Measurements from ENCODE around the gene RTN4R.
A peak's percentile ranks its signal among the peaks of the same experiment; 100 is the strongest.

DNA sequence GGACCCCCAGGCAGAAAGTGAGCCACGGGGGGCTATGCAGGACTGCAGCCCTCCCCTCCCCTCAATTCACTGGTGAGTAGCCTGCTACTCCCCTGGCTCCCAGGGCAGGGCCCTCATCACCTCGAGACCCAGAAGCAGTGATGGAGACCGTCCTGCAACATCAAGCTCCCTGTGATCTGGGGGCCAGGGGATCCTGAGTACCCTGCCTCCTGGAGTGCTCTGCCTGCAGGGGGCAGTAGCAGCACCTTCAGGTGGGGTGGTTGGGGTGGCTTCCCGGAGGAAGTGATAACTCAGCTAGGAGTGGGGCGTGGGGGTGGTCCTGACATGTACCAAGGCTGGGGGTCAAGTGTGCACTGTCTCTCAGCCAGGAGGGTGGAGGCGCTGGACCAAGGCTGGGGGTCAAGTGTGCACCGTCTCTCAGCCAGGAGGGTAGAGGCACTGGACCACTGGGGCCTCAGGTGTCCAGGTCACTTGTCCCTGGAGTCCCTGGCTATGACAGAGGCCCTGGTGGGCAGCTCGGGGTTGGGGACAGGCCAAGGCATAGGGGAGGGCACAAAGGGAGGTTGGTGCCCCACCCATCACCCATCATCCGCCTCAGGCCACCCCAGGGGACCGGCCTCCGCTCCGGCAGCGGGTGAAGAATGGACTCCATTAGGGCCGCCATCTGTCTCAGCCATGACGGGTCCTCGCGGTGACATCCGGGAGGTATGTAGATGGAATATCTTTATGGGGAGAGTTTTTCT, 9.4 kb downstream of the RTN4R start:
- TF ChIP-seq, protein P1, sequence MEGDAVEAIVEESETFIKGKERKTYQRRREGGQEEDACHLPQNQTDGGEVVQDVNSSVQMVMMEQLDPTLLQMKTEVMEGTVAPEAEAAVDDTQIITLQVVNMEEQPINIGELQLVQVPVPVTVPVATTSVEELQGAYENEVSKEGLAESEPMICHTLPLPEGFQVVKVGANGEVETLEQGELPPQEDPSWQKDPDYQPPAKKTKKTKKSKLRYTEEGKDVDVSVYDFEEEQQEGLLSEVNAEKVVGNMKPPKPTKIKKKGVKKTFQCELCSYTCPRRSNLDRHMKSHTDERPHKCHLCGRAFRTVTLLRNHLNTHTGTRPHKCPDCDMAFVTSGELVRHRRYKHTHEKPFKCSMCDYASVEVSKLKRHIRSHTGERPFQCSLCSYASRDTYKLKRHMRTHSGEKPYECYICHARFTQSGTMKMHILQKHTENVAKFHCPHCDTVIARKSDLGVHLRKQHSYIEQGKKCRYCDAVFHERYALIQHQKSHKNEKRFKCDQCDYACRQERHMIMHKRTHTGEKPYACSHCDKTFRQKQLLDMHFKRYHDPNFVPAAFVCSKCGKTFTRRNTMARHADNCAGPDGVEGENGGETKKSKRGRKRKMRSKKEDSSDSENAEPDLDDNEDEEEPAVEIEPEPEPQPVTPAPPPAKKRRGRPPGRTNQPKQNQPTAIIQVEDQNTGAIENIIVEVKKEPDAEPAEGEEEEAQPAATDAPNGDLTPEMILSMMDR (IDR thresholded peaks at IDR 0.05 in 2 of 3, conservative IDR thresholded peaks at IDR 0.05 in 1 of 3; ENCODE audit: borderline replicate concordance in 1 of 3, insufficient read depth in 1 of 3, low read depth in 2 of 3, low read length in 2 of 3): peak in 2 of 3 experiments; percentile 57 to 61; a peak in 4 of 6 replicates
- TF ChIP-seq YY1 (IDR thresholded peaks at IDR 0.05; ENCODE audit: extremely low read depth, insufficient replicate concordance, low read depth, low read length) (no peak), TCF7L2 (IDR thresholded peaks at IDR 0.05; ENCODE audit: borderline replicate concordance, extremely low read depth, insufficient read depth, insufficient read length) (no peak), SIN3A (IDR thresholded peaks at IDR 0.05; ENCODE audit: low read depth) (no peak), POLR2A (IDR thresholded peaks at IDR 0.05; ENCODE audit: borderline replicate concordance, extremely low read depth, insufficient read depth, insufficient read length) (no peak), POLR2AphosphoS5 (IDR thresholded peaks at IDR 0.05; ENCODE audit: low read depth, low read length) (no peak), EZH2 (IDR thresholded peaks at IDR 0.05) (no peak), ZNF274 (IDR thresholded peaks at IDR 0.05; ENCODE audit: low read depth, low read length) (no peak), SRF (IDR thresholded peaks at IDR 0.05; ENCODE audit: low read depth) (no peak), ZFX (IDR thresholded peaks at IDR 0.05) (no peak), JUND (IDR thresholded peaks at IDR 0.05) (no peak), EGR1 (IDR thresholded peaks at IDR 0.05; ENCODE audit: low read depth) (no peak)
- TF ChIP-seq, protein P2, sequence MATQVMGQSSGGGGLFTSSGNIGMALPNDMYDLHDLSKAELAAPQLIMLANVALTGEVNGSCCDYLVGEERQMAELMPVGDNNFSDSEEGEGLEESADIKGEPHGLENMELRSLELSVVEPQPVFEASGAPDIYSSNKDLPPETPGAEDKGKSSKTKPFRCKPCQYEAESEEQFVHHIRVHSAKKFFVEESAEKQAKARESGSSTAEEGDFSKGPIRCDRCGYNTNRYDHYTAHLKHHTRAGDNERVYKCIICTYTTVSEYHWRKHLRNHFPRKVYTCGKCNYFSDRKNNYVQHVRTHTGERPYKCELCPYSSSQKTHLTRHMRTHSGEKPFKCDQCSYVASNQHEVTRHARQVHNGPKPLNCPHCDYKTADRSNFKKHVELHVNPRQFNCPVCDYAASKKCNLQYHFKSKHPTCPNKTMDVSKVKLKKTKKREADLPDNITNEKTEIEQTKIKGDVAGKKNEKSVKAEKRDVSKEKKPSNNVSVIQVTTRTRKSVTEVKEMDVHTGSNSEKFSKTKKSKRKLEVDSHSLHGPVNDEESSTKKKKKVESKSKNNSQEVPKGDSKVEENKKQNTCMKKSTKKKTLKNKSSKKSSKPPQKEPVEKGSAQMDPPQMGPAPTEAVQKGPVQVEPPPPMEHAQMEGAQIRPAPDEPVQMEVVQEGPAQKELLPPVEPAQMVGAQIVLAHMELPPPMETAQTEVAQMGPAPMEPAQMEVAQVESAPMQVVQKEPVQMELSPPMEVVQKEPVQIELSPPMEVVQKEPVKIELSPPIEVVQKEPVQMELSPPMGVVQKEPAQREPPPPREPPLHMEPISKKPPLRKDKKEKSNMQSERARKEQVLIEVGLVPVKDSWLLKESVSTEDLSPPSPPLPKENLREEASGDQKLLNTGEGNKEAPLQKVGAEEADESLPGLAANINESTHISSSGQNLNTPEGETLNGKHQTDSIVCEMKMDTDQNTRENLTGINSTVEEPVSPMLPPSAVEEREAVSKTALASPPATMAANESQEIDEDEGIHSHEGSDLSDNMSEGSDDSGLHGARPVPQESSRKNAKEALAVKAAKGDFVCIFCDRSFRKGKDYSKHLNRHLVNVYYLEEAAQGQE (IDR thresholded peaks at IDR 0.05; ENCODE audit: low read depth): no peak
- TF ChIP-seq, protein P3, sequence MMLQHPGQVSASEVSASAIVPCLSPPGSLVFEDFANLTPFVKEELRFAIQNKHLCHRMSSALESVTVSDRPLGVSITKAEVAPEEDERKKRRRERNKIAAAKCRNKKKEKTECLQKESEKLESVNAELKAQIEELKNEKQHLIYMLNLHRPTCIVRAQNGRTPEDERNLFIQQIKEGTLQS (IDR thresholded peaks at IDR 0.05): no peak

Measured in HCT116 (cell line).